IPS DF 4.7 (cell line): ENCODE measurements around the gene RASAL2.
"Not testable (repeated sequence)": the region's sequence is repeated elsewhere in the genome, so short reads cannot be mapped to it uniquely, and the experiment has no call there.

Experiments
- DNase-seq: peaks from one replicate; pipeline ENCODE4 v3.0.0-alpha.2; 2013; ENCODE audit warnings: low spot score; ENCODE audit errors: extremely low read depth

The RASAL2 gene

DNA sequence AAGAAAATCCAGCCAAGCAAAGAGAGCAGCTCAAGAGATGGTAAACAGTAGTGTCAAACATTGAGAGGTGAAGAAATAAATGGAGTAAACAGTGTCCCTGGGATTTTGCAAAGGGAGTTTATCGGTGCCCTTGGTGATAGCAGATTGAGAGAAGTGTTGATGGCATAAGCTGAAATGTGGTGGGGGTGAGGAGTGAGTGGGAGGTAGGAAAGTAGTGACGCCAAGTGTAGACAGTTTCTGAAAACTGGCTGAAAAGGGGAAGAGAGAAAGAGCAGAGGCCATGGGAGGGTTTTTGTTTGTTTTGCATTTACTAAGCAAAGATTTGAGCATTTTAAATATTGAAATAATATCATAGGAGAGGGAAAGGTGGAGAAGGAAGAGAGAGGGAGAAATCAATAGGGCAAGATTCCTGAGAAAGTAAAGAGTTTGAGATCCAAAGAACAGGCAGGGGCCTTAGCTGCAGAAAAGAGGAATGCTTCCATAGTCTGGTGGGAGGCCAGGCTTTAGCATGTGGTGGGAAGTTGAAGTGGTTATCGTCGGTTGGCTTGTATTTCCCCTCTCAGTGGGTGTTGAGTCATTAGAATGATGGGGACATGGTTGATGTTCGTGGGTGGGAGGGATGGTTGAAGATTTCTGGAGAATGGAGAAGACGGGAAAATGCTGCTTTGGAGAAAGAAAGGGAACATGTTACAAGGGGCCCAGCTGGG is 26.8 kb upstream of the RASAL2 start:
- no peak for DNase-seq

DNA sequence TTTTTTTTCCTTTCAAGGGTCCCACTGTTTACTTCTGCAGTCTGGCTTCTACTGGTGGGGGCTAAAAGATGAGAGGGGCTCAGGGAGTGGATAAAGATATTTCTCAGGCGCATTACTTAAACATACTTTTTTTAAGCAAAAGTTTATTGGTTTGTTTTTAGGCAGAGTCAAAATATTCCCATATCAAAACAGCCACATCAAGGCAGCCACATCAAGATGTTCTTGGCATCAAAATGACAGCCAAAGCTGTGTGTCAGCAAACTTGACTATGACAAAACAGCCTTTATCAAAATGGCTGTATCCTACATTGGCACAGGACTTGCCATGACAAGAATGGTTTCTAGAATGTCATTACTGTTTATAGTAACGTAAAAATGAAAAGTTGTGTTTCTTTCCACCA is 22.1 kb upstream of the RASAL2 start:
- DNase-seq, result no peak

DNA sequence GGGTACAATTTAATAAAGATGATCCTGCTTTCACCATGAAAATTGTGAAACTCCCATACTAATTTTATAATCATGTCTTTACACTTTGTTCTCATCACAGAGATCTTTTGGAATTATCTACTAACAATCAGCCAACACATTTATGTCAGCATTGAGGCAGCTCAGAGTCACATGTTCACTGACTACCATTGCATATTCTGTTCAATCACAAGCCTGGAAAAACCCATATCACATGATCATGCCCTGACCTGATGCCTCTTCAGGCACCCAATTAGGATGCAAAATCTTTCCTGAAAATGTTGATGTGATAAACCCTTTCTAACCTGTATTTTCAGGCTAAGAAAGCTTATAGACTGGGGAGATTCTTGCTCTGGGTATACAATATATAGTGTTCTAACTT is 21.6 kb upstream of the RASAL2 start:
- no peak for DNase-seq

DNA sequence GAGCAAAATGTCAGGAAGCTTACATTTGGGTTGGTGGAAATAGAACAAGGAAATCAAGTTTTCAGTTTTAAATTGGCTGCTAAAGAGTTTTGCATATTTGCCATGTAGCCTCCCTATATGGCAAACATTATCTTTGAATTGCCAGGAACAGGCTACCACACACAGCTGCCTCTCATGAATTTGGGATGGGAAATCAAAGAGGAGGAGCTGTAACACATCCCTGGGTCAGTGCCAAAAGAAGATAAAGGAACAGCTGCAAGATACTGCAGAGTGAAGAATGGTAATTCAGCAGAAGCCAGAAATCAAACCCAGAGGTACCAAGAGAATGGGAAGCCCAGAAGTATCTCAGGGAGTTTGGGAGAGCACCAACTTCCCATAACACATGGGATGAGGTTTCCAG is 18.6 kb upstream of the RASAL2 start:
- no peak for DNase-seq

DNA sequence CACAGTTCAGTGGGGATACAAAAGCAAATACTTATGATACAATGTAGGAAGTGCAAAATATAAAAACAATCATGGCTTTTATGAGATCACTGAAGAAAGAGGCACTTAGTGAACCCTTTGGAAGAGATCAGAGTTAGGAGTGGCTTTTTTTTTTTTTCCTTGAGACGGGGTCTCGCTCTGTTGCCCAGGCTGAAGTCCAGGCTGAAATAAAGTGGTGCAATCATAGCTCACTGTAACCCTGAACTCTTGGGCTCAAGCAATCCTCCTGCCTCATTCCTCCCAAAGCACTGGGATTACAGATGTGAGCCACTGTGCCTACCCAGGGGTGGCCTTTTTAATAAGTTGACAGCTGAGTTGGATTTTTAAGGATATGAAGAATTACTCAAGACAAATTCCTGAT is 17.3 kb upstream of the RASAL2 start:
- no peak for DNase-seq

DNA sequence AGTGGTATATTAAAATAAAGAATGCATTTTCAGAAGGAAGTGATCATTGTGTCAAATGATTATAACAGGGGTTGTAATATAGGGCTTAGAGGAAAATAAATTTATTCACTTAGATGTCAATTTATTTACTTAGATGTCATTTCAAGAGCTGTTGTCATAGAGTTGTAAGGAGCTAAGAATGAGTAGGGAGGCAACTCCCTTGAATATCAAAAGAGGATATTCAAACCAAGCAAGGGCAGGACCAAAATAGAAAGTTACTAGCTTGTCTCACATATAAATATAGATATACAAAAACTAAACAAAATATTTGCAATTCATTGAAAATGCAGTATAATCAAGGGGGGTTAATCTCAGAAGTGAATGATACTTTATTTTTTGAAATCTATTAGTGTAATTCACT is 16.0 kb upstream of the RASAL2 start:
- no peak for DNase-seq

DNA sequence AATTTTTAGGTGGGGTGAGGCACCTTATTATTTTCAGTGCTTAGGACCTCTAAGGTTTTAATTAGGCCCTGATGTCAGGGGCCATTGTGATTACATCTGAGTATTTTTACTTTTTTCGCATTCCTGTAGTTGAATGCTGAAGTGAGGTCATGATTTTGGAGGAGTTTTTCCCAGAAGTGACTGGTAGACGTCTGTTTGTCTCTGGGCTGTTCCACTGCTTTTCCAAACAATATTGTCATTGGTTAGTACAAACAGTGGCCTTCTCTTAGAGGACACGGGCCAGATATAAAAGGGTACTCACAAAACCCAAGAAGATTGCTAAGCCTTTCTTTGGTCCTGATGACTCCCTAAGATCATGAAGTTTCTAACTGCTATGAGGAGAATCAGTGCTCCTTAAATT is 7.6 kb upstream of the RASAL2 start:
- no peak for DNase-seq

DNA sequence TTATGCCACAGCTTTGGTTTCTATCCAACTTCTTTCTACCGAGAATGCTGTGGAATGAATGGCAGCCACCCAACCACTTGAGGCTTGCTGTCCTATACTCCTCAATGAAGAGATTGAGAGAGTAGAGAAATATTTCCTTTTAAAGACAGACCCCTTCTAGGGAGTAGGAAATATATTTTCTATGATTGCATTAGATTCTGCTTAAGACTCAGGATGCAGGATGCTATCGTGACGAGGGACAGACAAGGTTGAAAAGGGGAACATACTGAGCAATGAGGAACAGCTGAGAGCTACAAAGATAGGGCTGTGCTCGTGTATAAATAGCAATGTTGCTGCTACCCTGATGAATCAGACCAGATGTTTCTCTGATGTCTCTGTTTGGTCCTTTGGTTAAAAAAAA is 7.1 kb upstream of the RASAL2 start:
- no peak for DNase-seq

DNA sequence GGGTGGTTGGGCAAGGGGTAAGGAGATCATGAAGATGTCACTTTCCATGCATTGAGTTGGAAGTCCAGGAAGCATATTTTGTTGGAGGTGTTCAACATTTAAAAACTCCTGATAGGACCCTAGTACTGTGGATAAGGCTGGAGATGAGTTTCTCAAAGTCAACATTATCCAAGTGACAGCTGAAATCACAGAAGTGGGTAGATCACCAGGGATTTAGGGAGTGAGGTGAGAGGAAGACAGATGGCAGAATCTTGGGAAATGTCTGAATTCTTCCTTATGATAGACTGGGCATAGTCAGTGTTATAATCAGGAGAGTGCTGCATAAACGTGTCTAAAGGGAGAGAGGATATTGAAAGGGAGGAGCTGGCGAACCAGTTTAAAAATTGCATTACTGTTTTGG is 5.3 kb upstream of the RASAL2 start:
- DNase-seq, result no peak

DNA sequence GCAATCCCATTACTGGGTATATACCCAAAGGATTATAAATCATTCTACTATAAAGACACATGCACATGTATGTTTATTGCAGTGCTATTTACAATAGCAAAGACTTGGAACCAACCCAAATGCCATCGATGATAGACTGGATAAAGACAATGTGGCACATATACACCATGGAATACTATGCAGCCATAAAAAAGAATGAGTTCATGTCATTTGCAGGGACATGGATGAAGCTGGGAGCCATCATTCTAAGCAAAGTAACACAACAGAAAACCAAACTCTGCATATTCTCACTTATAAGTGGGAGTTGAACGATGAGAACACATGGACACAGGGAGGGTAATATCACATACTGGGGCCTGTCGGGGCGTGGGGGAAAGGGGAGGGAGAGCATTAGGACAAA is 2.5 kb upstream of the RASAL2 start:
- DNase-seq, result not testable (repeated sequence)

DNA sequence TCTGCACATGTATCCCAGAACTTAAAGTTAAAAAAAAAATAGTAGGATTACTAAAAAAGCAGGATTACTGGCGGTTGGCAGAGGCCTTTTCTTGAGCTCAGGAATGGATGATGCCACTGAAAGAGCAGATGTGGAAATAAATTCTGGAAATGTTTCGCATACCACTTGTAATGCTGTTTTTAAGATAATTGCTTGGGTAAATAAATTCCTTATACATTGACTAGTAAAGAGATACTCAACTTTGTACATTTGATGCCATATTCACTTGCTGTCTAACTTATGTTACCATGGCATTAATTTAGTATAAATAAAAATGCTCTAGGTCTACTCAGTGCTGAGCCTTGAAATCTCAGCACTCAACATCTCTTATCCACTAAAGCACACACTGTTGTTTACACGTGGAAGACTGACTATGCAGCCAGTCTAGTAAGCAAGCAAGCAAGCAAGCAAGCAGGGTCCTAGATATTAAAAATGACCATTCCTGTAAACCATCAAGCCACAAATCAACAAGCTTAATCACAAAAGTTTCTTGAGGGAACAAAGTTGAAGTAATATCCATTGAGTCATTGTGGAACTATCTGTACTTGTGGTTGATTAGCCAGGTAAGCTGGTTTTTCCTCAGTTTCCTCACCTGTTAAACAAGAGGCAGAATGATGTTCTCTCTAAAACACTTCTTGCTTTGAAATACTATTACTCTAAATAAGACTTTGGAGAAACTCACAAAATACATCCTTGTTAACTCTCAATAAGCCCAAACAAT is 1.7 kb upstream of the RASAL2 start:
- DNase-seq, result no peak

DNA sequence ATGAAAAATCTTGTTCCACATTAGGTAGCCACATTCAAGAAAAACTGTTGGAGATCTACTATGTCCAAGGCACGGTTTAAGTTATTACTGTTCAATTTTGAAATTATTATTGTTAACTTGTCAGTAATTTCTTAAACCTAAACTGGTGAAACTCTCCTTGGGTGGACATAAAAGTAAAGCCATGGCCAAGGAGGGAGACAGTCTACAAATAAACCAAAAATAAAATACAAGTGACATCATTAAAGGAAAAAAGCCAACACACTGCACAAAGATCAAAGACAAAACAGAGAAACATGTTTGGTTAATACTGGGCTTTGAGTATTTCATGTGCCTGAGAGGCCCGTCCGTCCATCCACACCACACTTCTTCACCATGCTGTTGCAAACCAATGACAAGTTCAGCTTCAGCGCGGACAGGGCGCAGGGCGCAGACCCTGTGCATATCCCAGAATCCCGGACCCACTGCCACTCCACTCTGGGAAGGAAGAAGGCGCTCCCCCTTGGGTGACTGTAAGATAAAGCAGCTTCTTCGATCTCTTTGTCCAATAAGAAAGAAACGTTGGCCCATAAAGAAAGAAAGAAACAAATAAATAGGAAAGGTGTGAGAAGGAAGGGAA is 918 bp upstream of the RASAL2 start:
- DNase-seq, result no peak

DNA sequence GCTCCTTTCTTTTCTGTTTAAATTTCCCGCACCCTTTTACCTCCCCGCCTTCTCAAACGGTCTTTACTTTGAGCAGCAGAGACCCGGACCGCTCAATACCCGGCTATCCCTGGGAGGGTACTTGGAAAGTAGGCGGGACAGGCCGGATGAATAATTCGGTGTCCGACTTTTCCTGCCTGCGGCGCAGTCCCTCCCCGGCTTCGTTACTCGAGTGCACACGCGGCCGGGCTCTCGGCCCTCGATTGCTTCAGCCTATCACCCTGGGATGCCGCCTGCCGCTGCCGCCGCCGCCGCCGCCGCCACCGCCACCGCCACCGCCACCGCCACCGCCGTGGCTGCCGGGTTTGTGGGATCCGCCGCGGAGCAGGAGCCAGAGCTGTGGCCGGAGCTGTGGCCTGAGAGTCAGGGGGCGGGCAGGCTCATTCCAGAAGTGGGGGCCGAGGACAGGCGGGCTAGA is 382 bp upstream of the RASAL2 start:
- peak; percentile 93 for DNase-seq

DNA sequence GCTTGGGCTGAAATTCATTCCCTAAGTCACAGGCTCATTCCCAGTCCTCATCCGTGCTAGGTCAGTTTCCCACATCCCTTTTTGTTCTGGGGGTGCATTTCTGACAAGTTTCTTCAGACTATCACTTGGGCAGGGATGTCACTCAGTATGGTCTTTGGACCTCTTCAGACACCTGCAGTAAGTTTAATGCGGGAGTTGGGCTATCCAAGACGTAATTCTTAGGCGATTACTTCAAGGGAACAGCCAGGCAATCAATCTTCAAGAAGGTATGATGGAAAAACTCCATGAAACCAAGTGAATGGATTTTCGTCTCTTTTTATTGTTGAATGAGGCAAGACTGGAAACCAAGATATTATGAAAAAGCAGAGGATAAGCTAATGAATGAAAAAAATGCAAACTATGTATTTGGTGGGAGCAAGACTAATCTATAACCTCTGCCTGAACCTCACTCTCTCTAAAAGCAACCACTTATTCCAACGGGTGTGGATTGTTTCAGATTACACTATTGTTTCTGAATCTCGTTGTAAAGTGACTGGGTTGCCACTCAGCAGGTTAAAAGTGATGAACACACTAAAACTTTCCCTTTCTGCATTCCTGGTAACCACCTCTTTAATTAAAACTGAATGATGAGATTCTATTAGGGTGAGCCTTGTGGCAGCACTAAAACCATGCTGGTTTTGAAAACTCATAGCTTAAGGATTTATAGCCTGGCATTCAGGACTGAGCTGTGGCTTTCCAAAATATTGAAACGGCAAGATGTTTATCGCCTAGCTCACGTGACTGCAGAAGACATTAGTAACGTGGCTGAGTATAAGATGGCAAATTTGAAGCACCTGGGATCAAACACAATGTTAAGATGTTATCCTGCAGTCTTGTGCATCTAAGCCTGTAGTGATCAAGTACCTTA is 1.1 kb downstream of the RASAL2 start:
- no peak for DNase-seq

DNA sequence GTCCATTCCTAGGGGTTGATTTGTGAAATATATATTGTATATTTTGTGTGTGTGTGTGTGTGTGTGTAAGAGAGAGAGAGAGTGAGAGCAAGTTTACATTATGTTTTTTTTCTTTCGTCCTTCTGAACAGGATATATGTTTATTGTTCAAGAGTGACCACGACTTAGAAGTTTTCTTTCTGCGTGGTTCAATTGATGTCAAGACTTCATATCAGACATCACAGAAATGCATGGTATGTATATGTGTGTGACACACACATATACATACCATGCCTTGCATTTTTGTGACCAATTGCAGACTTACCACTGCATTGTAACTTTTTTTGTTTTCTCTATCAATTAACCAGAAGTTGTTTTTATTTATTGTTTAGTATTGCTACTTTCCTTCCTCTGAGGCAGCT is 2.5 kb downstream of the RASAL2 start:
- no peak for DNase-seq

DNA sequence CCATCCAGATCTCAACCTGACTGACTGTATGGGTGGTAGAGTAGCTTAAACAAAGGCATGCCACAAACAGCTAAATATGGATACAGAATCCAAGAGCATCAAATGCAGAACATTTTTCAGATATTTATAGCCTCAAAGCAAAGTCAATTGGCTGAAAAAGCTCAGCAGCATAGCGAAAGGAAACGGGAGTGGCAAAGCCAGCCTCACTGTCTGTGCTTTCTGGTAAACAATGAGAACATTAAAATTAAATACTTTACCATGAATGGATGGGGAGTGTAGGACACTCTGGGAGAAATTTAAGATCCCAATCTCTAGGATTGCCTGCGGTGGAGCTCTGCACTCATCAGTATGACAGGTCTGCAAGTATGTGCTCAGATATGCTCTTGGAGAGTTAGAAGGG is 4.4 kb downstream of the RASAL2 start:
- DNase-seq, result no peak

DNA sequence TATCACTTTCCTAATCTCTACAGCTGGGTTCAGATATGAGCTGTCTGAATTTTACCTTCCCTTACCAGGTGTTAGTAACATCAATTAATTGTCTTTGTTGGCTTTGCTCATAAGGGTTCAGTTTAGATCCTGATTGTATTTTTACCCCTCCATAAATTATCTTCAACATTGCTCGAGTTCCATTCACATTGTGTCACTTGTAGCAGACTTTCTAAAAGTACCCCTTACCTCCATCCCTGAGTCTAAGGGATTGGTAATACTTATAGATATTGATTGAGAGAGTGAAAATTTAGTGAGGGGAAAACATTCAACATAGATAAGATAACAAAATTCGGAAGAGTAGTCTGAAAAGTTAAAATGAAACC is 7.3 kb downstream of the RASAL2 start:
- no peak for DNase-seq

DNA sequence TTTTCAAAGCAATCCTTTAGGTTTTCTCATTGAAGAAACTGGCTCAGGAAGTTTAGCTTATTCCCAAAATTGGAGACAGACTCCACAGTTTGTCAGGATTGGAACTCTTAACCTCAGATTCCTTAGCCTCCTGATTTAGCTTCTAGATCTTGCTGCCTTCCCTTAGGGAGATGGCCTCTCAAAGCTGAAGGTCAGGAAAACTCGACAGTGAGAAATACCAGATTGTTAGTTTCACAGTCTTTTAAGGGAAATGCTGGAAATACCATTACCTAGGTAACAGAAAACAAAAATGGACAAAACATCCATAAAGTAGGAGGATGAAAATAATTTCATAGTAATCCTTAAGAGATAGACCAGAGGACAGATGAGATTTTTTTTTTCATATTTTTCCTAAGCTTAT is 7.8 kb downstream of the RASAL2 start:
- DNase-seq, result no peak

DNA sequence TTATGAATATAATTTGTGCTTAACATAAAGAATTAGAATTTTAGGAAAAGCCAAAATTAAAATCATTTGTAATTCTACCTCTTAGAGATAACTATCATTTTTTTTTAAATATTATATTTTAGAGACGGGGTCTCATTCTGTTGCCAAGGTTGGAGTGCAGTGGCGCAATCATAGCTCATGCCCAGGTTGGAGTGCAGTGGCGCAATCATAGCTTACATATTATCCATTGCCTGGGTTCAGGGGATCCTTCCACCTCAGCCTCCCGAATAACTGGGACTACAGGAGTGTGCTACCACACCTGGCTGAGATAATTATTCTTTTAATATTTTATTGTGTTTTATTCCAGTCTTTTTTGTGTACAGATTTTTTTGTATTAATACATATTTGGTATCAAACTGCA is 8.3 kb downstream of the RASAL2 start:
- no peak for DNase-seq

DNA sequence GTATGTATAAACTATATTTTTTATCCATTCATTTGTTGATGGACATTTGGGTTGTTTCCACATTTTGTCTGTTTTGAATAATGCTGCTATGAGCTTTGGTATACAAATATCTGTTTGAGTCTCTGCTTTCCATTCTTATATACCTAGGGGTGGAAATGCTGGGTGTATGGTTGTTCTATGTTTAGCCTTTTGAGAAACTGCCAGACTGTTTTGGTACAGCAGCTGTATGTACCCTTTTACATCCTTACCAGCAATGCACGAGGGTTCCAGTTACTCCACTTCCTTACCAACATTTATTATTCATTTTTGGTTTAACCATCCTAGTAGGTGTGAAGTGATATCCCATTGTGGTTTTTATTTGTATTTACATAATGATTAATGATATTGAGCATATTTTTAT is 13.9 kb downstream of the RASAL2 start:
- DNase-seq, result no peak

DNA sequence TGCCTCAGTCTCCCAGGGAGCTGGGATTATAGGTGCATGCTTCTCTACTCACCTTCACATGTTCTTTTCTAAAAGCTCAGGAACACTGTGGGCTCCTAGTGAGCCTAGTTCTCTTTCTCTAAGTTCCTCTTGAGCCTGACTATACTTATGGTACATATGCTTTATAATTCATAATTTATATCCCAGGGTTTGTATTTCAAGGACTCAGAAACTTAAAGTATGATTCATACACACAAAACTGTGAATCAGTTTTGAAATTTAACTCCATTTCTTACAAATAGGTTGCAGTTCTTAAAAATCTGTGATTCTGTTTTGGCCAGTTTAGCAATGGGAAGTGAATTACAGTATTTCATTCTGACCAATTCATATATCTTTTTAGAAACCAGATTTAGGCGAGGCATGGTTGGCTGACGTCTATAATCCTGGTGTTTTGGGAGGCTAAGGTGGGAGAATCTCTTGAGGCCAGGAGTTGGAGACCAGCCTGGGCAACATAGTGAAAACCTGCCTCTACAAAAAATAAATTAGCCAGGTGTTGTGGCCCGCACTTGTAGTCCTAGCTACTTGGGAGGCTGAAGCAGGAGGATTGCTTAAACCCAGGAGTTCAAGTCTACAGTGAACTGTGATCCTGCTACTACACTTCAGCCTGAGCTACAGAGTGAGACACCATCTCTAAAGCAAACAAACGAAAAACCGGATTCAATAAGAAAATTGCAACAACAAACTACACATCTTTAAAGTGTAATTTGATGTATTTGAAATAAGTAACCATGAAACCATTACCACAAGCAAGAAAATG is 15.6 kb downstream of the RASAL2 start:
- DNase-seq, result no peak
